ENCODE data around the gene UBE2M. TPM values are rescaled to one million over a fixed set of nuclear protein-coding genes. Genes with fewer than 3 reads are reported as not detected.

The UBE2M gene
- total RNA-seq, 1 experiment from 2014 or later: 158 TPM

DNA sequence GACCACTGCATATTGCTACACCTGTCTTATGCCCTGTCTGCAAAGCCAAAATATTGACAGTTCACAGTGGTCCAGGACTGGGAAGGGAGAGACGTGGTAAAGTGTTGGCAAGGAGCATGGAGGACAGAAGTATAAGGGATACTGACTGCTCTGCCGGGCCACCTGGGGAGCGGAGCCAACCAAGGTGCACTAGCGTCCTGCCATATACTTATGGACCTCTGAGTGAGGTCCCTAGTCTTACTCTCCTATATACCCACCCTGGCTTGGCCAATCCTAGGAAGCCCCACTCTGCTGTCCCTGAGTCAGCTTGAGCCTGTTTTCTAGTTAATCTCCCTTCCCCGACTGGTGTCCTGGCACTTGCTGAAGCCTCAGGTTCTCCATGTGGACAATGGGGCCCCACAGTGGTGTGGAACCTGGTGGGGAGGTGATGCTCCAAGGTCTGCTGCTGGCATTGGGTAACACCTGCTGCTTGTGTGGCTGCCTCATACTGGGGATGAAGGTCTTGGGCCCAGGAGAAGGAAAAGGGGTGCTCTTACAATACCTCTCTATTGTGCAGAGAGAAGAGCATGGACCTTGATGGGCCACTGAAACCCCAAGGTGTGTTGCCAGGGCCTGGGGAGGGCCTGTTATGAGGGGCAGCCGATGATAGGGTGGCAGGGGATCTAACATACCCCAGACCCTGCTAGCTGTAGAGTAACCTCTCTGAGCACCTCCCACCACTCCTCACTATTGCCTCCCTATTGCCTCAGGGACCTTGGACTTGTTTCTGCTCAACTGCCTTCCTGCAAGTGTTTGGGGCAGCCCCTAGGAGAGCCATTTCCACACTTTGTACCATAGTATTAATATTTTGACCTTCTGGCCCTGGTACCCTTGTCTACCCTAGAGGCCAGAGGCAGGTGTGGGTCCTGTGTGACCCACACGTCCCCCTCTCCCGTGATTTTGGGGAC lies 21.3 kb downstream of the UBE2M start:
- no peak for DNase-seq (ENCODE audit: unreplicated experiment)
- intact Hi-C loops (cut with micrococcal nuclease): no loop called here
- no TSS peak for BruUV-seq (replicated peaks)
- H3K36me3 Mint-ChIP-seq (ENCODE audit: insufficient read depth, unreplicated experiment): no peaks in the 10 kb centered on the region
- H3K27me3 Mint-ChIP-seq (ENCODE audit: insufficient read depth, unreplicated experiment): peaks cover 25% of the 10 kb centered on the region
- H3K4me3 Mint-ChIP-seq (ENCODE audit: unreplicated experiment): no peak overlapping the region
- no peak overlapping the region for H3K27ac Mint-ChIP-seq (ENCODE audit: low read depth, unreplicated experiment)
- TF ChIP-seq, protein P1, sequence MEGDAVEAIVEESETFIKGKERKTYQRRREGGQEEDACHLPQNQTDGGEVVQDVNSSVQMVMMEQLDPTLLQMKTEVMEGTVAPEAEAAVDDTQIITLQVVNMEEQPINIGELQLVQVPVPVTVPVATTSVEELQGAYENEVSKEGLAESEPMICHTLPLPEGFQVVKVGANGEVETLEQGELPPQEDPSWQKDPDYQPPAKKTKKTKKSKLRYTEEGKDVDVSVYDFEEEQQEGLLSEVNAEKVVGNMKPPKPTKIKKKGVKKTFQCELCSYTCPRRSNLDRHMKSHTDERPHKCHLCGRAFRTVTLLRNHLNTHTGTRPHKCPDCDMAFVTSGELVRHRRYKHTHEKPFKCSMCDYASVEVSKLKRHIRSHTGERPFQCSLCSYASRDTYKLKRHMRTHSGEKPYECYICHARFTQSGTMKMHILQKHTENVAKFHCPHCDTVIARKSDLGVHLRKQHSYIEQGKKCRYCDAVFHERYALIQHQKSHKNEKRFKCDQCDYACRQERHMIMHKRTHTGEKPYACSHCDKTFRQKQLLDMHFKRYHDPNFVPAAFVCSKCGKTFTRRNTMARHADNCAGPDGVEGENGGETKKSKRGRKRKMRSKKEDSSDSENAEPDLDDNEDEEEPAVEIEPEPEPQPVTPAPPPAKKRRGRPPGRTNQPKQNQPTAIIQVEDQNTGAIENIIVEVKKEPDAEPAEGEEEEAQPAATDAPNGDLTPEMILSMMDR (IDR thresholded peaks at IDR 0.05; ENCODE audit: unreplicated experiment): no peak
- CTCF ChIA-PET: interaction anchor here (0.7 kb wide), 1 partner anchor 16 kb away, joined by 4 read pairs; no protein-coding TSS in a partner anchor
- no peaks in the 10 kb centered on the region for H3K4me1 Mint-ChIP-seq (ENCODE audit: insufficient read depth, unreplicated experiment)
- POLR2A ChIA-PET: no interaction called here
- H3K9me3 Mint-ChIP-seq (ENCODE audit: unreplicated experiment): no peaks in the 10 kb centered on the region

DNA sequence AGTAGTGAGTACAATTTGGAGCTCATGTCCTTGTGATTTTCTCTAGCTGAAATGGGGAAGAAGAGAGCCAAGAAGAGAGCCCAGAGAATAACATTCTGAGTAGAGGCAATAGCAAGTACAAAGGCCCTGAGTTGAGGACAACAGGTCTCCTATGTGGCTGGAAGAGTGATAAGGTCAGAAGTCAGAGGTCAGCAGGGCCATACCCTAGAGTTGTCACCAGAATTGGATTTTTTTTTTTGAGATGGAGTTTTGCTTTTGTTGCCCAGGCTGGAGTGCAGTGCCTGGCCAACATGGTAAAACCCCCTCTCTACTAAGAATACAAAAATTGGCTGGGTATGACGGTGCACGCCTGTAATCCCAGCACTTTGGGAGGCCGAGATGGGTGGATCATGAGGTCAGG lies 22.6 kb downstream of the UBE2M start:
- Mint-ChIP-seq H3K4me3 (ENCODE audit: unreplicated experiment) (no peak overlapping the region), H3K27me3 (ENCODE audit: insufficient read depth, unreplicated experiment) (peaks cover 37% of the 10 kb centered on the region), H3K4me1 (ENCODE audit: insufficient read depth, unreplicated experiment) (no peaks in the 10 kb centered on the region), H3K36me3 (ENCODE audit: insufficient read depth, unreplicated experiment) (no peaks in the 10 kb centered on the region), H3K27ac (ENCODE audit: low read depth, unreplicated experiment) (no peak overlapping the region), H3K9me3 (ENCODE audit: unreplicated experiment) (no peaks in the 10 kb centered on the region)
- POLR2A ChIA-PET: interaction anchor here (0.7 to 1.9 kb wide), 2 partner anchors 8 to 16 kb away, joined by 3 to 5 read pairs; partner anchors contain the start of genes TRIM28 and ZBTB45
- no TSS peak for BruUV-seq (replicated peaks)
- intact Hi-C loops (cut with micrococcal nuclease): no loop called here
- DNase-seq (ENCODE audit: unreplicated experiment): no peak
- TF ChIP-seq, protein P1 (IDR thresholded peaks at IDR 0.05; ENCODE audit: unreplicated experiment): no peak
- CTCF ChIA-PET: interaction anchor here (1.0 kb wide), 1 partner anchor 16 kb away, joined by 5 read pairs; the partner anchor contains the start of gene ZBTB45

GRCh38 chr19:58531034-58531840 lies 27.2 kb downstream of the UBE2M start:
- TF ChIP-seq, protein P1 (IDR thresholded peaks at IDR 0.05; ENCODE audit: unreplicated experiment): no peak
- BruUV-seq (replicated peaks): no TSS peak
- intact Hi-C loops (cut with micrococcal nuclease): no loop called here
- H3K36me3 Mint-ChIP-seq (ENCODE audit: insufficient read depth, unreplicated experiment): no peaks in the 10 kb centered on the region
- no peak overlapping the region for H3K27ac Mint-ChIP-seq (ENCODE audit: low read depth, unreplicated experiment)
- H3K4me3 Mint-ChIP-seq (ENCODE audit: unreplicated experiment): no peak overlapping the region
- H3K9me3 Mint-ChIP-seq (ENCODE audit: unreplicated experiment): no peaks in the 10 kb centered on the region
- POLR2A ChIA-PET: interaction anchor here (0.7 to 3.4 kb wide), 2 partner anchors 11 to 23 kb away, joined by 3 to 20 read pairs; partner anchors contain the start of gene ZBTB45
- CTCF ChIA-PET: interaction anchor here (0.6 to 1.9 kb wide), 2 partner anchors 12 to 48 kb away, joined by 3 to 7 read pairs; partner anchors contain the start of gene ZBTB45
- H3K4me1 Mint-ChIP-seq (ENCODE audit: insufficient read depth, unreplicated experiment): no peaks in the 10 kb centered on the region
- peaks cover 32% of the 10 kb centered on the region for H3K27me3 Mint-ChIP-seq (ENCODE audit: insufficient read depth, unreplicated experiment)
- DNase-seq (ENCODE audit: unreplicated experiment): no peak
